HTERT RPE-1 (cell line): ENCODE measurements around the gene DPP6.

Source experiments
- in situ Hi-C: fragments of 300-500 bp; cut with MboI; formaldehyde crosslinking; loops from 4 replicates; pipeline ENCODE4 v1.14.3; 2020; ENCODE audit warnings: low sequenced_read_pairs

The DPP6 gene

GRCh38 chr7:154783281-154783909 lies 731.2 kb downstream of the DPP6 start:
- in situ Hi-C loops = no loop called here

GRCh38 chr7:154785898-154786297 lies 733.7 kb downstream of the DPP6 start:
- in situ Hi-C loops = no loop called here

- in situ Hi-C loops = no loop called here
Measured at GRCh38 chr7:154789404-154789803, 737.2 kb downstream of the DPP6 start.

- in situ Hi-C loops = no loop called here
Measured at GRCh38 chr7:154791611-154792010, 739.4 kb downstream of the DPP6 start.

- in situ Hi-C loops = no loop called here
Measured at GRCh38 chr7:154792436-154793055, 740.3 kb downstream of the DPP6 start.

- in situ Hi-C loops = no loop called here
Measured at GRCh38 chr7:154794147-154794780, 742.1 kb downstream of the DPP6 start.

GRCh38 chr7:154795014-154795413 lies 742.8 kb downstream of the DPP6 start:
- in situ Hi-C loops = no loop called here

- in situ Hi-C loops = no loop called here
Measured at GRCh38 chr7:154795437-154795836, 743.2 kb downstream of the DPP6 start.

GRCh38 chr7:154804449-154804848 lies 752.3 kb downstream of the DPP6 start:
- in situ Hi-C loops = no loop called here

- in situ Hi-C loops = no loop called here
Measured at GRCh38 chr7:154812027-154812426, 759.8 kb downstream of the DPP6 start.

GRCh38 chr7:154817224-154817896 lies 765.2 kb downstream of the DPP6 start:
- in situ Hi-C loops = no loop called here

- in situ Hi-C loops = no loop called here
Measured at GRCh38 chr7:154827007-154827406, 774.8 kb downstream of the DPP6 start.

- in situ Hi-C loops = no loop called here
Measured at GRCh38 chr7:154832557-154833138, 780.5 kb downstream of the DPP6 start.

- in situ Hi-C loops = no loop called here
Measured at GRCh38 chr7:154836021-154836448, 783.8 kb downstream of the DPP6 start.

- in situ Hi-C loops = no loop called here
Measured at GRCh38 chr7:154837087-154837486, 784.9 kb downstream of the DPP6 start.

GRCh38 chr7:154837622-154838021 lies 785.4 kb downstream of the DPP6 start:
- in situ Hi-C loops = no loop called here

GRCh38 chr7:154840086-154840485 lies 787.9 kb downstream of the DPP6 start:
- in situ Hi-C loops = no loop called here

GRCh38 chr7:154841731-154842331 lies 789.6 kb downstream of the DPP6 start:
- in situ Hi-C loops = no loop called here

- in situ Hi-C loops = no loop called here
Measured at GRCh38 chr7:154842591-154842990, 790.4 kb downstream of the DPP6 start.

GRCh38 chr7:154843670-154844237 lies 791.6 kb downstream of the DPP6 start:
- in situ Hi-C loops = no loop called here

GRCh38 chr7:154844499-154844898 lies 792.3 kb downstream of the DPP6 start:
- in situ Hi-C loops = no loop called here
